GM18909 (cell line): ENCODE results near the gene ENTPD8.

ENCODE experiments used
- ATAC-seq: cut with Tn5 transposase; IDR thresholded peaks from one replicate; pipeline ENCODE4 v1.9.1; 2021; ENCODE audit warnings: mild to moderate bottlenecking; ENCODE audit not compliant: unreplicated experiment, poor library complexity

Gene ENTPD8

DNA sequence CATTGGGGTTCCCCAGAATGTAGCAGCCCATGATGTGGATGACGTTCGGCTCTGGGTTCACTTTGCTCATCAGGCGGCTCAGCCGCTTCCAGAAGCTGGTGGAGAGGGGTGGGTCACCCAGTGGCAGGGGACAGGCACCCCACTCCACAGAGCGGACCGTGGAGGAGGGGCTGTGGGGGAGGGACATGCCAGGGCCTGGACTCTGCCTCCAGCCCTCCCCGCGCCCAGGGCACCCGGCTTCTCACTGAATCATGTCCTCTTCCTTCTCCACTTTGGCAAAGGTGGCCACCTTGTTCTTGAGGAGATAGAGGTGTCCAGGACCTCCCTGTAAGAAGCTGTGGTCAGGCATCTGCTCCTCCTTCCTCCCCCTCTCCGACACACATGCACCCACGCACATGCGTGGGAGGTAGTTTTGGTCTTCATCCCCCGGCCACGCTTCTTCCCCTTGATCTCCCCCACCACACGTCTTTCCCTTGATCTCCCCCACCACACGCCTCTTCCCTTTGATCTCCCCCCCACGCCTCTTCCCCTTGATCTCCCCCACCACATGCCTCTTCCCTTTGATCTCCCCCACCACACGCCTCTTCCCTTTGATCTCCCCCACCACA is 8.9 kb upstream of the ENTPD8 start:
- no peak for ATAC-seq

DNA sequence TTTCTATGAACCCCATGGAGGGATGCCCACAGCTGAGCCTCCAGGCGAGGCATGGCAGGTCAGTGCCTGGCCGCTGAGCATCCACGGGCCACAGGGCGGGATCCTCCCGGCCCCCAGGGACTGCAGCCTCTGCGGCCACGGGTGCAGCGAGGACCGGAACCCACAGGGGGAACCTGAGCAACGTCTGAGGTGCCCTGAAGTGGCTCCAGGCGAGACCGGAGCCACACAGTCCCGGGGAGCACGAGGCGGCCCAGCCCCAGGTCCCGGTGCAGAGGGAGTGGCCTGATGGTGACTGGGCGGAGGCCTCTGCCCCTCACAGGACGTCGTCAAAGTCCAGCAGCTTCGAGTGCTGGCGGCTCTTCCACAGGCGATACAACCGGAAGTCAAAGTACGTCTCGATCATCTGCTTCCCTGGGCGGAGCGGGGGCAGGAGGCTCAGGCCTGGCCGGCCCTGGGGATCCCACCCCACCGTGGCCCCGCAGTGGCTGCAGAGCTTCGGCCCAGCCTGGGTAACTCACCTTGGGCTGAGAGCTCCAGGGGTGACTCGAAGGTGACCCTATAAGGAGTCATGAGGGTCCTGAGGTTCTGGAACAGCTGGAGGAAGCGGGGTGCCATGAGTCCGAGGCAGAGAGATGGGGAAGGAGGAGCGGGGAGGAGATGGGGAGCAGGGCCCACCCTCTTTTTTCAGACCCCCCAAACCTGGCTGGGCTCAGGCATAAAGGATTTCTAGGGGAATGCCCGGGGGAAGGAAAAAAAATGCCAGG is 8.1 kb upstream of the ENTPD8 start:
- ATAC-seq = no peak

DNA sequence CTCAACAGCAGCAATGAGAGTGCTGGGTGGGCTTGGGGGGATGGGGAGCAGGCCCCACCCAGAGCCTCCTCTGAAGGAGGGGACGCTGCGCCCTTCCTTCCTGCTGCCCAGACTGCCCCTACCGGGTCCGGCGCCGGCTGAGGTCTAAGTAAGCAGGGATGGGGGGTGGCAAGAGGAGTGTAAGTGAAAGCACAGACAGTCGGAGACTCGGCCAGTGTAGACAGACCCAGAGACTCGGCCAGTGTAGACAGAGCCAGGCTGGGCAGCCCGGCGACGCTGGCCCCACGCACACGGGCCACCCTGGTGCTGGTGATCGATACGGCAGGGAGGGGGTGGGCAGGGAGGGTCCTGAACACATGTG is 7.4 kb upstream of the ENTPD8 start:
- no peak for ATAC-seq

DNA sequence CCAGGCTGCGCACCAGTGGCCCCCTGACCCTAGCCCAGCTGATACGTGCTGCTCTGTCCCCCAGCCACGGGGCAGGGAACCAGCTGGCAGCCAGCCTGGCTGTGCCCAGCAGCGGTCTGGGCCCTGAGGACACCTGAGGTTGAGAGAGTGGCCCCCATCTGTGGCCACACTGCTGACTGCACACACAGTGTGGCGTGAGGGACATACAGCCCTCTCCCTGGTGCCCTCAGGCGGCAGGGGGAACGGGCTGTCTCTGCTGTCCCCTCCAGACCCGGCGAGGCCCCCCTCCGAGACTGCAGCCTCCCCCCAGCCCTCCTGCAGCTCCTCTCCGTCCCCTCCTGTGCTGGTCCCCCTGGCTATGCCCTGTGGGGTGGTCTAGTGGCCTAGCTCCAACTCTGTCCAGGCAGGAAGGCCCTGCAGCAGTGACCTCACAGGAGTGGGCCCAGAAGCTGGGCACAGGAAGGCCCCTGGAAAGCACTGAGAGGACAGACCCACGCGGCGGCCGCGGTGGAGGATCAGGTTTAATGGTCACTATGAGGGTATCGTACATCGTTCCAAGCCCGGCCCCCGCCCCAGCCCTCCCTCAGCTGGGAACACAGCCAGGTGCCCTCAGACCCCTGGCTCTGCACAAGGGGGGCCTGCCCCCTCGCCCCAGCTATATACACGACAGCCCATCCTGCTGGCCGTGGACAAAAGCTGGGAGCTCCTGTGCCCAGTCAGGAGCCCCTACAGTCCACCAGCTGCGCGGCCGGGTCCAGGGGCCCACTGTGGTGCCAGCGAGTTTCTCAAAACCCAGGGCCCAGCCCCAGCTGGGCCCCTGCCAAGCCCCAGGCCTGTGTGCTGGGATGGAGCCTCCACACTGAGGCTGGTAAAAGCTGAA is 6.8 kb upstream of the ENTPD8 start:
- no peak for ATAC-seq

GRCh38 chr9:137446851-137447471 is 5.8 kb upstream of the ENTPD8 start:
- no peak for ATAC-seq

- ATAC-seq = no peak
Observed at GRCh38 chr9:137445930-137446431, 4.8 kb upstream of the ENTPD8 start.

DNA sequence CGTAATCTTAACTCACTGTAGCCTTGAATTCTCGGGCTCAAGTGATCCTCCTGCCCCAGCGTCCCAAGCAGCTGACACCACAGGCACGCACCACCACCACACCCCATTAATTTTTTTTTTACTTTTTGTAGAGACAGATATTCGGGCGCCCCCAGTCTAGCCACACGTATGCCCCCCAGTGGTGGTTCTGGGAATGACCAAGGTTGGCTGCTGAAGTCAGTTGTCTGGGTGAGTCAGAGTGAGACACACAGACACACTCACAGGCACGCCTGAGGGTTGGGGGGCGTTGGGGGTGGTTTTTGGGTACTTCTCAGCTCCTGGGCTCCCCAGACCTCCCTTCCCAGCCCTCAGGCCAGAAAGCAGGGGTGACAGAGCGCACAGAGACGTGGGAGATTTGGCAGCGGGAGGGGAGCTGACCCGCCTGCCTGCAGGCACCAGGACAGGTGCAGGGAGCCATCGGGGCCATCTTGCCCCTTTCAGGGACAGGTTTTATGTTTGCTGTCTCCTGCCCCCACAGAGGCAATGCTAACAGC is 4.2 kb upstream of the ENTPD8 start:
- no peak for ATAC-seq

GRCh38 chr9:137444106-137444790 is 3.1 kb upstream of the ENTPD8 start:
- no peak for ATAC-seq

- no peak for ATAC-seq
Observed at GRCh38 chr9:137441935-137442321, 771 bp upstream of the ENTPD8 start.

- ATAC-seq = no peak
Observed at GRCh38 chr9:137439158-137439714, 1.9 kb downstream of the ENTPD8 start.

DNA sequence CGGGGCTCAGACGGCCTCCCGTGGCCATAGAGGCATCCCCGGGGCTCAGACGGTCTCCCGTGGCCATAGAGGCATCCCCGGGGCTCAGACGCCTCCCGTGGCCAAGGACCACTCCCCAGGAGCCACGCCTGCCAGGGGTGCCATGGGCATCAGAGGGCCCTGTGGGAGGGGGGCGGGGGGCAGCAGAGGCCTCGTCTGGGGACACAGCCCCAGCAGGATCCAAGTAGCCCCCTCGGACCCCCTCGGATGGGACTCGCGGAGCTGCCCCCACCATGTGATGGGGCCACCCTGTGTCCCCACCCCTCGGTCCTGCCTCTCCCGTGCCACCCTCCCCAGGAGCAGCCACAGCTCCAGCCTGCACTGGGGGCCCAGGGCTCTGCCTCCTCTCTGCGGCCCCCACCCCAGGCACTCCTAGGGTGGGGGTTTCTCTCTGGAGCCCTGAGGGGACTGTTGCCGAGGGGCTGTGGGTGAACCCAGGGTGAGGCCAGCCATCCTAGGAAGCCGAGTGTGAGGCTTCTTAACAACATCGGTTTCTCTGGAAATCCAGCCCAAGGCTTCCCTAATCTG is 2.5 kb downstream of the ENTPD8 start:
- ATAC-seq = no peak

GRCh38 chr9:137437691-137438590 is 3.2 kb downstream of the ENTPD8 start:
- no peak for ATAC-seq

- ATAC-seq = no peak
Observed at GRCh38 chr9:137436761-137437600, 4.2 kb downstream of the ENTPD8 start.

DNA sequence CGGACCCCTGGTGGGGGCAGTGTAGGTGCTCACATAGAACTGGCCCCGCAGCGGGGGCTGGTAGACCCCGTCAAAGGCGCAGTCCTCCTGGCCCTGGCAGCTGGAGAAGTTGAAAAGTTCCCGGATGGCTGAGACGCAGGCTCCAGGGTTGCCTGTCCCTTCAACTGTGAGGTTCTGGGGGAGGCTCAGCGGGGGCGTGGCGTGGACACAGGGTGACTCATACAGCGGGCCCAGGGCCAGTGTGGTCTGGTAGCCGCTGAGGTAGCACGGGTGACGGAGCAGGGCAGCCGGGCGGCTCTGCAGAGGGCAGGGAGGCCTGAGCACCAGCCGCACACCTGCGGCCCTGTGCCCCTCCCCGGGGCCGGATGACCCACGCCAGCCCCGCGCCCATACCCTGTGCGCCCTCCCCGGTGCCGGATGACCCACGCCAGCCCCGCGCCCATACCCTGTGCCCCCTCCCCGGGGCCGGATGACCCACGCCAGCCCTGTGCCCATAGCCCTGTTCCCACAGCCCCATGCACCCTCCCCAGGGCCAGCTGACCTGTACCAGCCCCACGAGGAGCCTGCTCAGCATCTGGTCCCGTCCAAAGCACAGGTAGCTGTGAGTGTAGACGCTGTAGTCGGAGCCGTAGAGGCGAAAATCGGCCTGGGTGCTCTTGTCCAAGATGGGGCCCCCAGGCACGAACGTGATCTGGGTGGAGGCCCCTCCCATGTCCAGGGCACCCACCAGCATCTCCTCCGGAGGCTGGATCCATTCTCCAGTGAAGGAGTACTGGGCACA is 5.0 kb downstream of the ENTPD8 start:
- no peak for ATAC-seq

DNA sequence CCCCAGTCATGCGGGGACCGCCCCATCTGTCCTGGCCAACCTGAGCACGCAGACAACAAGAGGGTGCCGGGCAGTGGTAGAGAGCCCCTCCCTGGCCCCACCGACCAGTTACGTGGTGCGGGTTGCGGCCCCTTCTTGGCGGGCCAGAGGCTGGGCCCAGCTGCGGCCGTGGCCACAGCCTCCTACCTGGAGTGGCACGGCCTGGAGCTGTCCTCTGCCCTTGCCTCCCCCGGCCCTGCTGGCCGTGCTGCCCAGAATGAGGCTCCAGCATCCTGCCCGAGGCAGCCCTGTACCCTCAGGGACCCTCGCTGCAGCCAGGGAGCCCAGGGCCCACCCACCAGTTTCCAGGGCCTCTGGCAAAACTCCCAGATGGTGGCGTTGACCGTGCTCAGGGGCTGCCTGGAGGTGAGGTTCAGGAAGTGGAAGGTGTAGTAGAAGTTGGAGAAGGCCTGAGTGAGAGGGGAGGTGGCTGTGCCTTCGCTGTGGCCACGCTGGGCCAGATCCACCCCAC is 5.7 kb downstream of the ENTPD8 start:
- no peak for ATAC-seq
